Measurements from ENCODE around the gene TIFAB.

TIFAB gene

GRCh38 chr5:135423146-135423845 is 28.9 kb downstream of the TIFAB start:
- no peak overlapping the region for H2AK5ac ChIP-seq (ENCODE audit: low read length, severe bottlenecking)
- no peaks in the 10 kb centered on the region for H3K79me1 ChIP-seq (replicated peaks; ENCODE audit: low read length, poor library complexity, severe bottlenecking)
- H4K8ac ChIP-seq (ENCODE audit: low read length): no peak overlapping the region
- no peak overlapping the region for H4K91ac ChIP-seq (ENCODE audit: low read length)
- 72% methylated on average over 5 of the region's 7 CpGs for WGBS
- H2BK5ac ChIP-seq (ENCODE audit: low read depth, low read length, poor library complexity, severe bottlenecking): no peak overlapping the region
- no peak overlapping the region for H3K9ac ChIP-seq (ENCODE audit: low read length)
- no peaks in the 10 kb centered on the region for H3K36me3 ChIP-seq (ENCODE audit: control insufficient read depth in 1 of 2, insufficient read depth in 2 of 2, low read depth in 1 of 2, low read length in 2 of 2)
- no peak overlapping the region for H3K18ac ChIP-seq (ENCODE audit: low read depth in 1 of 2, low read length in 2 of 2)
- H3K9me3 ChIP-seq (ENCODE audit: control insufficient read depth, low read length): peaks cover 19% of the 10 kb centered on the region
- no peak overlapping the region for H3K14ac ChIP-seq (ENCODE audit: low read length in 2 of 2)
- no peak overlapping the region for H3K4me2 ChIP-seq (ENCODE audit: low read length, poor library complexity, severe bottlenecking)
- DNase-seq: no peak
- H3K4ac ChIP-seq (ENCODE audit: low read depth in 1 of 2, low read length in 2 of 2): no peak overlapping the region
- no peak overlapping the region for H3K4me3 ChIP-seq (ENCODE audit: insufficient read depth in 1 of 2, low read depth in 1 of 2, low read length in 2 of 2)
- H2BK12ac ChIP-seq (ENCODE audit: low read length in 2 of 2): no peak overlapping the region
- peaks cover 0 to 25% of the 10 kb centered on the region in 2 experiments for H3K27me3 ChIP-seq (ENCODE audit: control insufficient read depth in 1 of 2, insufficient read depth in 1 of 2, low read length in 2 of 2)
- no peak overlapping the region for H2BK15ac ChIP-seq (ENCODE audit: low read depth, poor library complexity, severe bottlenecking)
- no peak overlapping the region for H2AFZ ChIP-seq (ENCODE audit: low read depth, low read length)
- H3K27ac ChIP-seq (ENCODE audit: low read length, poor library complexity, severe bottlenecking): no peak overlapping the region
- H3K23ac ChIP-seq (ENCODE audit: low read length in 2 of 2): no peak overlapping the region
- H3K4me1 ChIP-seq (ENCODE audit: control insufficient read depth, insufficient read depth, low read depth, low read length): no peaks in the 10 kb centered on the region
- H2BK120ac ChIP-seq (ENCODE audit: low read depth, low read length): no peak overlapping the region

- Histone ChIP-seq H2BK15ac (ENCODE audit: low read depth, poor library complexity, severe bottlenecking) (no peak overlapping the region), H3K14ac (ENCODE audit: low read length in 2 of 2) (no peak overlapping the region), H2BK5ac (ENCODE audit: low read depth, low read length, poor library complexity, severe bottlenecking) (no peak overlapping the region), H3K4ac (ENCODE audit: low read depth in 1 of 2, low read length in 2 of 2) (no peak overlapping the region), H3K36me3 (ENCODE audit: control insufficient read depth in 1 of 2, insufficient read depth in 2 of 2, low read depth in 1 of 2, low read length in 2 of 2) (no peaks in the 10 kb centered on the region), H3K23ac (ENCODE audit: low read length in 2 of 2) (no peak overlapping the region), H4K91ac (ENCODE audit: low read length) (no peak overlapping the region), H3K79me1 (replicated peaks; ENCODE audit: low read length, poor library complexity, severe bottlenecking) (no peaks in the 10 kb centered on the region), H3K4me2 (ENCODE audit: low read length, poor library complexity, severe bottlenecking) (no peak overlapping the region), H2BK12ac (ENCODE audit: low read length in 2 of 2) (no peak overlapping the region), H3K4me3 (ENCODE audit: insufficient read depth in 1 of 2, low read depth in 1 of 2, low read length in 2 of 2) (no peak overlapping the region), H3K27me3 (ENCODE audit: control insufficient read depth in 1 of 2, insufficient read depth in 1 of 2, low read length in 2 of 2) (peaks cover 0 to 20% of the 10 kb centered on the region in 2 experiments), H3K4me1 (ENCODE audit: control insufficient read depth, insufficient read depth, low read depth, low read length) (no peaks in the 10 kb centered on the region), H2AK5ac (ENCODE audit: low read length, severe bottlenecking) (no peak overlapping the region), H3K27ac (ENCODE audit: low read length, poor library complexity, severe bottlenecking) (no peak overlapping the region), H2BK120ac (ENCODE audit: low read depth, low read length) (no peak overlapping the region), H2AFZ (ENCODE audit: low read depth, low read length) (no peak overlapping the region), H3K9ac (ENCODE audit: low read length) (no peak overlapping the region), H3K18ac (ENCODE audit: low read depth in 1 of 2, low read length in 2 of 2) (no peak overlapping the region), H4K8ac (ENCODE audit: low read length) (no peak overlapping the region), H3K9me3 (ENCODE audit: control insufficient read depth, low read length) (peaks cover 14% of the 10 kb centered on the region)
- no peak for DNase-seq
Observed at GRCh38 chr5:135422419-135422818, 29.7 kb downstream of the TIFAB start.

- Histone ChIP-seq H3K23ac (ENCODE audit: low read length in 2 of 2) (no peak overlapping the region), H3K27me3 (ENCODE audit: control insufficient read depth in 1 of 2, insufficient read depth in 1 of 2, low read length in 2 of 2) (peaks cover 0 to 8% of the 10 kb centered on the region in 2 experiments), H3K9me3 (ENCODE audit: control insufficient read depth, low read length) (peaks cover 14% of the 10 kb centered on the region), H2BK12ac (ENCODE audit: low read length in 2 of 2) (no peak overlapping the region), H3K14ac (ENCODE audit: low read length in 2 of 2) (no peak overlapping the region), H3K4me3 (ENCODE audit: insufficient read depth in 1 of 2, low read depth in 1 of 2, low read length in 2 of 2) (no peak overlapping the region), H3K9ac (ENCODE audit: low read length) (no peak overlapping the region), H4K91ac (ENCODE audit: low read length) (no peak overlapping the region), H2BK5ac (ENCODE audit: low read depth, low read length, poor library complexity, severe bottlenecking) (no peak overlapping the region), H4K8ac (ENCODE audit: low read length) (no peak overlapping the region), H2AK5ac (ENCODE audit: low read length, severe bottlenecking) (no peak overlapping the region), H3K27ac (ENCODE audit: low read length, poor library complexity, severe bottlenecking) (no peak overlapping the region), H2BK120ac (ENCODE audit: low read depth, low read length) (no peak overlapping the region), H3K36me3 (ENCODE audit: control insufficient read depth in 1 of 2, insufficient read depth in 2 of 2, low read depth in 1 of 2, low read length in 2 of 2) (no peaks in the 10 kb centered on the region), H3K18ac (ENCODE audit: low read depth in 1 of 2, low read length in 2 of 2) (no peak overlapping the region), H2AFZ (ENCODE audit: low read depth, low read length) (no peak overlapping the region), H3K79me1 (replicated peaks; ENCODE audit: low read length, poor library complexity, severe bottlenecking) (no peaks in the 10 kb centered on the region), H3K4ac (ENCODE audit: low read depth in 1 of 2, low read length in 2 of 2) (no peak overlapping the region), H3K4me2 (ENCODE audit: low read length, poor library complexity, severe bottlenecking) (no peak overlapping the region), H2BK15ac (ENCODE audit: low read depth, poor library complexity, severe bottlenecking) (no peak overlapping the region), H3K4me1 (ENCODE audit: control insufficient read depth, insufficient read depth, low read depth, low read length) (no peaks in the 10 kb centered on the region)
- DNase-seq: no peak
Observed at GRCh38 chr5:135417083-135417482, 35.1 kb downstream of the TIFAB start.

- Histone ChIP-seq H3K27me3 (ENCODE audit: control insufficient read depth in 1 of 2, insufficient read depth in 1 of 2, low read length in 2 of 2) (no peaks in the 10 kb centered on the region), H3K14ac (ENCODE audit: low read length in 2 of 2) (no peak overlapping the region), H3K4ac (ENCODE audit: low read depth in 1 of 2, low read length in 2 of 2) (no peak overlapping the region), H3K9ac (ENCODE audit: low read length) (no peak overlapping the region), H2BK120ac (ENCODE audit: low read depth, low read length) (no peak overlapping the region), H3K18ac (ENCODE audit: low read depth in 1 of 2, low read length in 2 of 2) (no peak overlapping the region), H3K4me3 (ENCODE audit: insufficient read depth in 1 of 2, low read depth in 1 of 2, low read length in 2 of 2) (no peak overlapping the region), H3K23ac (ENCODE audit: low read length in 2 of 2) (no peak overlapping the region), H3K9me3 (ENCODE audit: control insufficient read depth, low read length) (no peaks in the 10 kb centered on the region), H2BK5ac (ENCODE audit: low read depth, low read length, poor library complexity, severe bottlenecking) (no peak overlapping the region), H3K4me2 (ENCODE audit: low read length, poor library complexity, severe bottlenecking) (no peak overlapping the region), H2AFZ (ENCODE audit: low read depth, low read length) (no peak overlapping the region), H3K4me1 (ENCODE audit: control insufficient read depth, insufficient read depth, low read depth, low read length) (no peaks in the 10 kb centered on the region), H3K36me3 (ENCODE audit: control insufficient read depth in 1 of 2, insufficient read depth in 2 of 2, low read depth in 1 of 2, low read length in 2 of 2) (no peaks in the 10 kb centered on the region), H3K79me1 (replicated peaks; ENCODE audit: low read length, poor library complexity, severe bottlenecking) (no peaks in the 10 kb centered on the region), H2AK5ac (ENCODE audit: low read length, severe bottlenecking) (no peak overlapping the region), H2BK15ac (ENCODE audit: low read depth, poor library complexity, severe bottlenecking) (no peak overlapping the region), H4K91ac (ENCODE audit: low read length) (no peak overlapping the region), H4K8ac (ENCODE audit: low read length) (no peak overlapping the region), H2BK12ac (ENCODE audit: low read length in 2 of 2) (no peak overlapping the region), H3K27ac (ENCODE audit: low read length, poor library complexity, severe bottlenecking) (no peak overlapping the region)
- no CpG with 5 or more reads among the region's 2 CpGs for WGBS
- no peak for DNase-seq
Observed at GRCh38 chr5:135405082-135405481, 47.1 kb downstream of the TIFAB start.
